GM18951 (cell line): ENCODE results near the gene TNC.

Source experiments
- POLR2A ChIP-seq: IDR thresholded peaks from 4 replicates; pipeline ENCODE4 v1.6.1; 2011; ENCODE audit warnings: mild to moderate bottlenecking; ENCODE audit not compliant: insufficient read length, insufficient read depth; ENCODE audit errors: extremely low read depth
- in situ Hi-C: fragments of 300-500 bp; cut with MboI; formaldehyde crosslinking; loops from one replicate; pipeline ENCODE4 v1.12.0; 2022; ENCODE audit warnings: low sequenced_read_pairs, mixed read lengths, inconsistent platforms; ENCODE audit not compliant: unreplicated experiment

Gene TNC

DNA sequence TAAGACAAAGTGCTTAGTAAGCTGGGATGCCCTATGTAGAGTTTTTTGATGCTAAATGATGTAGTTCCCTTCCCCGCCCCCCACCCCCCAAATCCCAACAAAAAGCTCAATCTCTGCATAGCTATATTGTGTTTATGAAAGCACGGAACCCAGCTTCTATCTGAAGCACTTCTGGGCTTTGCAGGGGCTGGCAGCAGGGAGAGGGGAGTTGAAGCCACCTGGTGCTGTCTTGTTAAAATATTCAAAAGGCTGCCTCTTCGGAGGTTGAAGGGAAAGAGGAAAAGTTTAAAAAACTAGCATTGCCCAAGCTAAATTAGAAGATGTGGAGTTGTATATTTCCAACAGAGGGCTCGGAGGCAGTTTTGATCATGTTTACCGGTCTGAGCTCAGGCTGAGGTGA is 5.0 kb upstream of the TNC start:
- TF ChIP-seq POLR2A, result no peak
- in situ Hi-C loops, result no loop called here

DNA sequence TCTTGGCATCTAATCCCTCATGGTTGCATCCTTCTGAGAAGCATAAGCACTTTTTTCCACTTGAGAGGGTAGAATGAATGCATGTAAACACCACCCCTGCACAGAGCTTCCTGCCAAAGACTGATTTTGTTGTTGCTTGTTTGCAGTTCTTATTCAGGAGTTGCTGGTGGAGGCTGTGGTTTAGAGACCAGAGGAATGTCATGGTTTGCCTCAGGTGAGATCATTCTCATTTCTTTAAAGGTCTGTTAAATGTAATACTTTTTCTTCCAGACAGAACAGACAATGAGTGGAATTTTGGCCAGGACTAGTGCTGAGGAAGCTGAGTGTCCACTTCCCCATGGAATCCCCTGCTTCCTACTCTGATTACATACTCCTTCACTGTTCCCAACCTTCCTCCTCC is 3.2 kb upstream of the TNC start:
- no peak for TF ChIP-seq POLR2A
- in situ Hi-C loops, result no loop called here

DNA sequence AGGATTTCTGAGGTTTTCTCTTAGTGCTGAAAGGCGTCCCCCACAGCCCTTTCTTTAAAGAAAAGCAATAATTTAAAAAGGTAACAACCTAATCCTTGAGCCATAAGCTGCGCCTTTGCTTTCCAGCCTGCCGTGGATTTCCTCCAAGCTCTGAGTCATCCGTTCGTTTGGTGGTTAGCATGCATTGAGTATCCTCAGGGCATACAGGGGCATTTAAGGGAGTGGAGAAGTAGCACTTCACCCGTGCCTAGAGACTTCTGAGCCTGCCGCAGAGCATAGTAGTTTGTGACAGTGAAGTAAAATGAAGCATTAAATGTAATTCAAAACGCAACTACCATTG is 892 bp upstream of the TNC start:
- TF ChIP-seq POLR2A, result no peak
- in situ Hi-C loops, result no loop called here

DNA sequence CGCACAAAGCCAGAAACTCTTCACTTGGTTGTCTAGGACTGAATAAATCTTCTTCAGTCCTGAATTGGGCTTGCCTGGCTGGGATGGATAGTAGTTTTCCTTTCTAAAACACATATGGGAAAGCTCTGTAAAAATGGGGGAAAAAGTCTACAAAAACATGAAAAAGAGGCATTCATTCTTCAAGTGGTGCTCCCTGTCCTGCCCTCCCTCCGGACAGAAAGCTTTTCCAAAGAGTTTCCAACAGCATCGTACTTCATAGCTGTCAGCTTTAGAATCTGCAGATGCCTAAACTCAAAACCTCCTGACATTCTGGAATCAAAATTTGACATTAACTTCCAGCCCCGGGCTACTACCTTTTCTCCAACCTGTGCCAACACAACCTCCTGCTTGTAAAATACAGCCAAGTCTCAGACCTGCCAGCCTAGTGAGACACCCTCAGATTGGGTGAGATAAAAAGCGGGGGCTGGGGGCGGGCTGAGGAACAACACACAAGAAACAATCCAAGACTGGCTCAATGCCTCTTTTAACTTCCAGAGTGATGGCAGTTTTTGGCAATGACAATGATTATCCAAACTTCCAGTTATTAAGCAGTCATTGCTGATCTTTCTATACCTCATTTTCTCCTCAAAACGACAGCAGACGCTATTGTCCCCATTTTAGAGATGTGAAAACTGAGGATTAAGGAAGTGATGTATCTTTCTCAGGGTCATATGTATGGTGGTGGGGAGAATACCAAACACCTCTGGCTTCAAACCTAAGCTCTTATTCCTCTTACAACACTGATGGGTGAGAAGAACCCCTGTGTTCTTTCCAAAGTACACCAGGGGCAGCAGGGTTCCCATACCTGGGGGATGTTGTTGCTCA is 1.3 kb downstream of the TNC start:
- in situ Hi-C loops, result no loop called here
- TF ChIP-seq POLR2A, result no peak

DNA sequence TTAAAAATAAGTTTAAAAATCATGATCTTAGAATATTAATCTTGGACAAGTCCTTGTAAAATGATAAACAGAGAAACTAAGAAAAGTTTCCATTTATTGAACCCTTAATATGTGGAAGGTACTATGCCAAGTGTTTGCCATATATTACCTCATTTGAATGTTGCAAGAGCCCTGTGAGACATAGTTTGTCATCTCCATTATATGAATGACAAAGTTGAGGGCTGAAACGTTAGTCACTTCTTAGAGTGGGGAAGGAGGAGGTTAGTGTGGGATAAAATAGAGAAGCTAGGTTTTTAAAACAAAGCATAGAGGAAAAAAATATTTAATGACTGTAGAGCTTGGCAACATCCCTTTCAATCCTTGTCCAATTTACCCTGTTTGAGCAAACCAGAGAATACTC is 2.0 kb downstream of the TNC start:
- in situ Hi-C loops, result no loop called here

DNA sequence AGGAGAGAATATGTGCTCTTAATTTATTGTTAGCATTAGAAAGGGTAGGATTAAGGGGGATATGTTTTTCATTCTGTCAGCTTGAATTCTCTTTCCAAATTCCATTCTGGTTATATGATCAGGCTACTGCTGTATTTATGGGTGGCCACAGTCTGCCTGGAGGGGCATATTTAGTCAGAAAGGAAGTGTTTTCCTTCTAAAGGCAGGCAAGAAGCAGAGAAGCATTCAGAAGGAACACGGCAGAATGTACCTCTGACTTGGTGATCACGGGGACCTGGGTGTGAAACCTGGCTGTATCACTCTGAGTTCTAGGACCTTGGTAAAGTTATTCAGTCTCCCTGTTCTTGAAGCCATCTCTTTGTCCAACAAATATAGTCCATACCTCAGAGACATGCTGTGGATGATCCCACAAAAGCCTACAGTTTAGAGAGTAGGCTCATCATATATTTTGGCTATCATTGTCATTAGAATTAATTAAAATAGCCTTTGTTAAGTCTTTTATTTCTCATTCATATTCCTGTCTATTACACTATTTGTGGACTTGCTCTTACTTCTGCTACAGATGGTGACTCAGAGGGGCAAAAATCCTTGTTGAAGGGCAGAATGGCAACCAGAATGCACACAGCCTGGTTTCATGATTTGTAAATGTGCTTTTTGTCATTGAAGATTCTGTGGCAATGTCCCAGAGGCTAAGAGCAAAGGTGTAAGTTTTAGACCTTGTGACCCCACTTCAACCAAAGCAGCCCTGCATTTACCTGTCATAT is 2.7 kb downstream of the TNC start:
- in situ Hi-C loops, result no loop called here
- no peak for TF ChIP-seq POLR2A

More for the DNA sequence above, 2.0 kb downstream of the TNC start:
- TF ChIP-seq POLR2A, result no peak

DNA sequence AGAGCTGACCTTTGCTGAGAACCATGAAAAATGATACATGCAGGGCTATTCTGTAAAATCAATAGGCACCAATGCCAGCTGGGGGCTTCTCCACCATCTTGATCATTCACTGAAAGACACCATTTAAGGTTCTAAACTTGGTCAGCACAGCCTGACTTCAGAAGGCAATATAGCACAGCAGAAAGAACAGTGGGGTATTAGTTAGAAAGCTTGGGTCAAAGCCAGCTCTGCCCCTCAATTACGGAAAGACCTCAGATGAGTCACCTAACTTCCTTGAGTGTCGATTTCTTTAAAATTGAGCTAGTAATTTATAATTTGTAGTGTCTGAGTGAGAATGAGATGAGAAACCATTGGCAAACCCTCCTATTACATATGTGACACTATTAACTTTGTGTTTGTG is 3.4 kb downstream of the TNC start:
- TF ChIP-seq POLR2A, result no peak
- in situ Hi-C loops, result no loop called here

DNA sequence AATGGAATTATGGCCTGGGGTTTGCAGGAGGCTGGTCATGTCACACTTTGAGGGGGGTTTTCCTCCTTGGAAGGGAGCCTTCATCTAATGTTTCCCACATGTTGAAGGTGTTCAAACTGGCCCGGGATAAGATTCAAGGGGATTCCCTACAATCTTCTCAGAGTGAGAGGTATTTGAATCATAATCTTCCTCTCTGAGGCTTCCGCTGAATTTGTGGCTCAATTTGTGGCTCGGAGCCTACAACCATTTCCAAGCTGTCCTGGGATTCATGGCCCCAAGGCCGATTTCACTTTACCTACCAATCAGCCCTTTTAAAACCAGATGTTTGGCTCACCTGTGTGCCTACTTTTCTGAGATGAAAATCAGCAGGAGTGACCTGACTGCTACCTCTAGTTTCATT is 3.9 kb downstream of the TNC start:
- in situ Hi-C loops, result no loop called here
- TF ChIP-seq POLR2A, result no peak

DNA sequence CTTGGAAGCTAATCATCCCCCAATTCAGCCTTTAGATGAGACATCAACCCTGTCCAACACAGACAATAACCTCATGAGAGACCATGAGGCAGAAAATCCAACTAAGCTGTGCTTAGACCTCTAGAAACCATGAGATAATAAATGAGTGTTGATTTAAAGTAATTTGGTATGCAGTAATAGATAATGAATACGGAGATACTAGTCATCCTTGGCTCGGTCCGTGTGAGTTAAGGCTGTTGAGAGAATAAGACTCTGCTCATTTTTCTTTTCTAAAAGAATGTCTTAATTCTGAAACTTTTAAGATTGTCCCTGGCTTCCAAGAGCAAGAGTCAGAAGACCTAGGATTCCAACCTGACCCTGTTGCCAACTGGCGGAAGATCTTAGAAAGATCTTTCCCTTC is 6.1 kb downstream of the TNC start:
- in situ Hi-C loops, result no loop called here
- TF ChIP-seq POLR2A, result no peak

DNA sequence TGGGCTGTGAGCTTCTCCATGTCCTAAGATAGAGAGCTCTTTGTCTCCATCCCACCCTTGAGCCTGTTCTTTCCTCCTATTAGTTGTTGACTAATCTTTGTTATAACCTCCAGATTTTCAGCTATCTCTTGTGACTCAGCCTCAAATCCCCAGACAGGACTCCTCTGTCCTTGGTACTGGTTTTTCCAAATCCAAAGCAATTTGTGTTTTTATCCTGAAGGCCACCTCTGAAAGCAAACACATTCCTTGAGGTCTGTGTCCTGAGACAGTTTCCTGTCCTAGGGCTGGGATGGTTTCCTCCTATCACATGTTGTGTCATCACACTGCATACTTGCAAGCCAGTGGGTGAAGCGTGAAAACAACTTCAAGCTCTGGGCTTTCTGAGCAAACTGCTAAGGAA is 8.5 kb downstream of the TNC start:
- in situ Hi-C loops, result no loop called here
- no peak for TF ChIP-seq POLR2A

DNA sequence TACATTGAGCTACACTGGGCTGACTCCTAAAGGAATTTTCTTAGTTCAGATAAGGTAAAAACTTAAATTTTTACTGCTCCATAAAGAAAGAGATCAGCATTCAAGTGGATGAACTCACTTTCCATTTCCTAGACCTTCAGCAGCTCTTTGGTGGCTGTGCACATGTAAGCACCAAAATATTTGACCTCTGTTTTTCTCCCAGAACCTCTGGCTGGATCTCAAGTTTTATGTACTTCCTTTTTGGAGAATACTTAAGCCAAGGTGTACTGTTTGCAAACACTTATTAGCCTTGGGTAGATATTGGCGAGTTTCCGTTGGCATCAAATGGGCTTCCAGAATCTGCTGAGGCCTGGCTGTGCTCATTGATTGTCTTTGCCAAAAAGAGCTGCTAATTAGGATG is 10.3 kb downstream of the TNC start:
- TF ChIP-seq POLR2A, result no peak
- in situ Hi-C loops, result no loop called here

DNA sequence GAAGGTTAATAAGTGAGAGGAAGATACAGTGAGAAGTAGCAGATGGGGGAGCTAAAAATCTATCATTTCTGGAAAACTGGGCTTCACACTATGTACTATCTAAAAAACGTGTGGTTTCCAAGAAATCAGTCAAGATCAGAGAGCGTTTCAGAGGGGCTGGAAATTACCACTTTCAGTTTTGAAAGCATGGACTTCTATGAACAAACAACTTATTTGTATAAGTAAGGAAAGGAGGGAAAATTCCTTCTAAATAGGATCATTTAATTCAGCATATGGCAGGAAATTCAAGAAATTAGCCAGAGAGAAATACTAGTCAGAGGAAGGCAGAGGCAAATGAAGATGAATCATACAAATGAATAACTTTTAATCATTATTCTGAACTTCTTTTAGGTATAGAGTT is 11.3 kb downstream of the TNC start:
- no peak for TF ChIP-seq POLR2A
- in situ Hi-C loops, result no loop called here

DNA sequence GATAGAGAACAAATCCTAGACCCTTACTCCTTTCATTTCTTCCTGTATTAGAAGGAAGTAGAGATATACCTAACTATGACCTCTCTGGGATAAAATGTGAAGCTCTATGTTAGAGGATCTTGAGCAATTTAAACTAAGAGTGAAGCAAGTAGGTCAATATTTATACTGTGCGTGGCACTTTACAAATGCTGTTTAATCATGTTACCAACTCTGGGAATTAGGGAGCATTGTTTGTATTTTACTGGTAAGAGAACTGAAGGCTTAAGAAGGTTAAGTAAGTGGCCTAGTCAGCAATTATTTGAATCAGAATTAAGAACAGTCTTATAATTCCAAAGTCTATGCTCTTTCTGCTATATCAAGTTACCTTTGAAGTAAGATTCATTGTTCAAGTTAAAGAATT is 12.0 kb downstream of the TNC start:
- TF ChIP-seq POLR2A, result no peak
- in situ Hi-C loops, result no loop called here

DNA sequence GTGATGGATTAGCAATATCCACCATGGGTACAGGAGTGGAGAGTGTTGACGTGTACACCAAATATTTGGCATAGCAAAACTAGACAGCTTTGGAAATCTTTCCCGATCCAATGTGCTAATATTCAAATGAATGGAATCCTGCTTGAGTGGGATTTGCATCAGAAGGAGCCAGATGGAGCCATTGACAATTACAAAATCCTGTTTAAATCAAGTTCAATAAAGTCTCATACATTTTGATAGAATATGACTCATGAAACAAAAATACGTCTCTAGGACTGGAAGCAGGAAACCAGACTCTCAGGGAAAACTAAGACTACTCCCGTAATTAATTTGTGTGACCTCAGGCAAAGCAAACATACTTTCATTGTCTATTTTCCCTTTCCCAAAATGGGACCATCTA is 13.0 kb downstream of the TNC start:
- in situ Hi-C loops, result no loop called here
- no peak for TF ChIP-seq POLR2A
